GM18511 (cell line): ENCODE measurements around the gene CLEC1B.
"Not testable (repeated sequence)": the region's sequence is repeated elsewhere in the genome, so short reads cannot be mapped to it uniquely, and the experiment has no call there.

Experiments used
- ATAC-seq: cut with Tn5 transposase; IDR thresholded peaks from one replicate; pipeline ENCODE4 v1.9.1; 2021; ENCODE audit warnings: mild to moderate bottlenecking, moderate library complexity; ENCODE audit not compliant: unreplicated experiment

The CLEC1B gene

DNA sequence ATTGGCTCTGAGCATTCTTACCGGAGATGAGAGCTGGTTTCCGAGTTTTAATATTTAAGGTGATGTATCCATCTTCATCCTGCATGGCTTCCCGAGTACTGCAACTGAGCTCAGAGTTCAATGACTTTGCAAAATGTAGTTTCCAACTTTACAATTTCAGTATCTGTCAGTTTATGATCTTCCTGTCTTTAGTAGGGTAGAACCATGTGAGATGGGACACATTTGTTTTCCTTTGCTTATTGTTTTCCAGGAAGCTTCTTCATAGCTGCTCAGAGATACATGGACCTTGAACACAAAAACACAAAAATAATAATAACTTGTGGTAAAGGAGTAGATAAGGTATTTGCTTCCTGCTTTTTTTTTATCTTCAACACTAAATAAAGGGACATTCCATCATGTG lies at the start of gene CLEC1B:
Gene CLEC1B (minus strand): TSS at position 106 of the 400 bp plus-strand sequence. CDS start 21 bp downstream, at position 85.
- no peak for ATAC-seq

DNA sequence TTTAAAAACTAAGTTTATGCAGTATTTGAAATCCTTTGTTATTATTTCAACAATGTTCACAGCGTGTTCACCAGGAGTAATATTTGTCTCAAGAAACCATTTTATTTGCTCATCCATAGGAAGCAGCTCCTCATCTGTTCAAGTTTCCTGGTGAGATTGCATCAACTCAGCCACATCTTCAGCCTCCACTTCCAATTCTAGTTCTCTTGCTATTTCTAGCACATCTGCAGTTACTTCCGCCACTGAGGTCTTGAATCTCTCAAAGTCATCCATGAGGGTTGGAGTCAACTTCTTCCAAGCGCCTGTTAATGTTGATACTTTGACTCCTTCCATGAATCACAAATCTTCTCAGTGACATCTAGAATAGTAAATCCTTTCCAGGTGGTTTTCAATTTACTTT lies 49.6 kb upstream of the CLEC1B start:
- ATAC-seq, result no peak

- ATAC-seq, result no peak
Measured at GRCh38 chr12:10042167-10042566, 43.2 kb upstream of the CLEC1B start.

DNA sequence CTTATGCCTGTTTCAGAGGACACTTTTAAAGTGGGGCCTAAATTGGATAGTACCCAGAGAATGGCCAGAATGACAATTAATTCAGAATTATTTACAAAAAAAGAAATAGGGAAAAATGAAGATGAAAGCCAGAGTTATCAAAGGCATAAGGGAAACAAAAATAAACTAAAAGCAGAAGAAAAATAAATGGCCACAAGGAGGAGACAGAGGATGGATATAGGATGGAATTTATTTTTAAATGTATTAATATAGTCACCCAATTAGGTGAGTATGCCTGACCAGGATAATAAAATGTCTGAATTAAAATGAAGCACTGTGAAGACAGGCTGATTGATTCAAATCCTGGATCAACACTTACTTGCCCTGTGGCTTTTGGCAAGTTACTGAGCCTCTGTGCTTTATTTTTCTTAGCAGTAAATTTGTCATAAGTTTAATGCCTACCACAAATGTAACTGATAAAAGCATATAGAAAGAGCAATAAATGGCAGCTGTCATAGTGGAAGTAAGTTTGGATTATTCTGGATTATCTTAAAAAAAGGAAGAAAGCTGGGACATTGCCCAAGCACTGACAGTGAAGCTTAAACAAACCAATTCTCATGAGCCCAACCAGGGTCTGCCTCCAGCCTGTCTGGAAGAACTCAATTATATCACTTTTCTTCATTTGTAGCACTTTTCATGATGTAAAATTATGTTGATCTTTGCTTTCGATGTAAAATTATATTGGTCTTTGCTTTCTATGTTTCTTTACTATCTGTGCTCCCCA lies 35.0 kb upstream of the CLEC1B start:
- no peak for ATAC-seq

DNA sequence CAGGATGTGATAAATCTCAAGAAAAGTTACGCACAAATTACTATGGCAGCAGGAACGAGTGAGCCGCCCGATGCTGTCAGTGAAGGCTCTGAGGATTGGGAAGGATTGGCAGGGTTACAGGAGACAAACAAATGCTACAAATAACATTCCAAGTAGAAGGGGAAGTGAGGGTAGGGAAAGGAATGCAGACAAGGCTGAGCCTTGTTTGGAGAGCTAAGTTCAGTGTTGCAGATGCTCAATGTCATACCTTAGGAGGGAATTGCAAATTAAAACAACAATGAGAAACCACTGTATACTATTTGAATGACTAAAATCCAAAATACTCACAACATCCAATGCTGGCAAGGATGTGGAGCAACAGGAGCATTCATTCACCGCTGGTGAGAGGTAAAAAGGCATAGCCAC lies 32.9 kb upstream of the CLEC1B start:
- no peak for ATAC-seq

- ATAC-seq, result no peak
Measured at GRCh38 chr12:10031321-10031720, 32.4 kb upstream of the CLEC1B start.

DNA sequence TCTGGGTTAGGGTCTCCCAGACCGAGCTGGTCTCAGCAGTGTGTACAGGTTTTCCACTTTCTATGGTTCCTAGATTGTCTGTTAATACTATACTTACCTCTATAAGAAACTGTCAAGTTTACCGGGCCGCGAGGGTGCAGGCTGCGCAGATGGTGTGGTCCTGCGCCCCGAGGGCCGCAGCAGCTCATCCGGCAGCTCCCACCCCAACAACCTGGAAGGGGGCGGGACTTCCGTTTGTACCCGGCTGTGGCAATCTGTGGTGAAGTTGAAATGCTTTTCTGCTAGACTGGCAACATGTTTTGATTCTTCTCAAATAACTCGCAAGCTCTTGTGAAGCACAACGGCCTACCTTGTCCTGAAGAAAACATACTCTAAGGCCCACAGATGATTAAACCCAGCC lies 31.5 kb upstream of the CLEC1B start, which contains the start of gene CLEC9A:
Gene CLEC9A (plus strand): TSS at position 237 of the 400 bp plus-strand sequence. CDS start 22,006 bp downstream, outside the sequence.
- no peak for ATAC-seq

DNA sequence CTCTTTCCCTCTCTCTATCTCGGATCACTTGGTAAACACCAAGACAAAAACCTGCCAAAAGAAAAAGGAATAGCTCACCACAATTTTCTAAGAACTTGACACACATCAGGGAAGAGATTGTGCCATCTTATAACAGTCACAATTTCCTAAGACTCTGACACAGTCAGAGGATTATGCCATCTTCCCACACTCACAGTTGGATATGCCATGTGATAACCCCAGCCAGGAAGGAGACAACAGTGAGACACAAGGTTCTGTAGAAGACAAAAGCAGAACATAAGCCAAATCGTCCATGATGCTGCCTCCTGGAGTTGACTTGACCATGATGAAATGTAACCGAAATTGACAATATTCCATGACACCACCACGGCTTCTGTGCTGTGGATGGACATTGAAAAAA lies 28.8 kb upstream of the CLEC1B start:
- ATAC-seq, result no peak

DNA sequence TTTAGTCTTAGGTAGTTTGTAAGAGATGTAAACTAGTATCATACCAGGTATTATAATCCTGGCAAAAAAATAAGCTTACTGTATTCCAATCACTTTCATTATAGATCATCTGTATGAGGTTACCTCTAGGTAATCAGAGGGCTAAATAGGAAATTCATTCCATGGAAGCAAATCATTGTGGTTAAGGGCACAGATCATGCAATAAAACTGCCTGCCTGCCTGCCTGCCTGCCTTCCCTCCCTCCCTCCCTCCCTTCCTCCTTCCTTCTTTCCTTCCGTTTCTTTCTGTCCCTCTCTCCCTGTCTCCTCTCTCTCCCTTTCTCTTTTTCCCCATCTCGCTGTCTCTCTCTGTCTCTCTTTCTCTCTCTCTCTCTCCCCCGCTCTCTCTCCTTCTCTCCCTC lies 28.4 kb upstream of the CLEC1B start:
- ATAC-seq, result no peak

GRCh38 chr12:10026666-10027065 lies 27.7 kb upstream of the CLEC1B start:
- ATAC-seq, result not testable (repeated sequence)

DNA sequence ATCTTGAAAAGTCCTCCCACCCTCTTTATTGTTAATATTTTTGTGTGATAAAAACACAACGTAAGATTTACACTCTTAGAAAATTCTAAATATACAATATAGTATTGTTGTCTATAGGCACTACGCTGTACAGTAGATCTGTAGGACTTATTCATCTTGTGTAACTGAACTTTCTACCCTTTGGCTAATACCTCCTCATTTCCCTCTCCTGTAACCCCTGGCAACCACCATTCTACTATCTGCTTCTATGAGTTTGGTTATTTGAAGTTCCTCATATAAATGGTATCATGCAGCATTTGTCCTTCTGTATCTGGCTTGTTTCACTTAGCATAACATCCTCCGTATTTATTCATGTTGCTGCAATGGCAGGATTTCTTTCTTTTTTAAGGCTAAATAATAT lies 26.3 kb upstream of the CLEC1B start:
- ATAC-seq, result no peak

- no peak for ATAC-seq
Measured at GRCh38 chr12:10021342-10021741, 22.4 kb upstream of the CLEC1B start.

DNA sequence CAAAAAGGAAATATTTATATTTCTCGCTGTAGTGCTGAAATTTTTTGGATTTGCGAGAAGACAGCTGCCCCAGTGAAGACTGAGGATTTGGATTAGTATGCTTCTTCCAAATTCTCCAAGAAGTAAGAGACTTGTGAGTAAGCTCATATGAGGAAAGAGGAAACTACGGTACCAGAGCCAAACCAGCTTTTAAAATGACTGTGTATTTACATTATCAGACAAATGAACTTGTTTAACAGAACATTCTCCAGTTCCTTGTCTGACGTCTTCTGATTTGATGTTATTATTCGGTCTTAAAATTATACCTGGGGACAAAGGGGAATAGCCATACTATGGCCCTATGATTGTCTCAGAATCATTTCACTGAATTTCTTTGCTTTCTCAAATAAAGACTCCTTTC lies 19.5 kb upstream of the CLEC1B start:
- no peak for ATAC-seq

- ATAC-seq, result no peak
Measured at GRCh38 chr12:10016881-10017280, 18.0 kb upstream of the CLEC1B start.

DNA sequence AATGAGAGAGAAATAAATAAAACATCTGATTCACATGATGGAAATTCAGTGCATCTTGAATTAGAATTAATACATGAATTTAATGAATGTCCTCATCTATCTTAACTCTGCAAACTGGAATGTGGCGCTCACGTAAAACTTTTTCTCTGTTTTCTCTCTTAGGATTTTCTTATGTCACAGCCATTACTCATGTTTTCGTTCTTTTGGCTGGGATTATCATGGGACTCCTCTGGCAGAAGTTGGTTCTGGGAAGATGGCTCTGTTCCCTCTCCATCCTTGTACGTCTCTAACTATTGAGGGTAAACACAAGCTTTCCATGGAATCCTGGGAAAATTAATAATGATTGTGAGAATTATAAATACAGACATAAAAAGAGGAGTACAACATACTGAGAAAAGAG lies 16.5 kb upstream of the CLEC1B start:
- no peak for ATAC-seq

DNA sequence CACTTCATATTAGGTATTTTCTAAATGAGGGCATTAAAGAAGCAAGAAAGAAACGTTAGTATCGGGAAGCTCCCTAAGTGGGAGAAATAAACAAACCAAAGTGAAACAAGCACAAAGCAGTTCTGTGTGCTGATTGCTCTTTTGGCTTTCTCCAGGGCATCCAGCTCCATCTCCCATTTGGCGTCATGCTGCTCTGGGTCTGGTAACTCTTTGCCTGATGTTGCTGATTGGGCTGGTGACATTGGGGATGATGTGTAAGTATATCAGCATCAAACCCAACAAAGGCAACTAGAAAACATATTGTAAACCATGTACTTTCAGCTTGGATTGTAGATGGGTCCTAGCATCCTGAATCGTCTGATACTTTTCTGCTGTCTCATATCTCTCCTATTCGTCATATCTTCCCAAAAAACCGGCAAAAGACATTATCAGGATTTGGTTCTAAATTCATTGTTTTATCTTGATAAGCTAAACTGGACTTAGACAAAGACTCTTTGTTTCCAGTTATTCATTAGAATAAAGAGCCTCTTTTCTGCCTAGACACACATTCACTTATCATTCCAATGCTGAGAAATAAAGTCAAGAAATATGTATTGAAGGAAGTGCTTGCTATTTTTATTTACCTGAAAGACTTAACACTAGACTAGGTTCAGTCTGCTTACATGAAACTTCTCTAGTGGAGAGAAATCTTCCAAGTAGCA lies 13.9 kb upstream of the CLEC1B start:
- no peak for ATAC-seq

GRCh38 chr12:10001171-10001776 lies 2.4 kb upstream of the CLEC1B start:
- no peak for ATAC-seq

DNA sequence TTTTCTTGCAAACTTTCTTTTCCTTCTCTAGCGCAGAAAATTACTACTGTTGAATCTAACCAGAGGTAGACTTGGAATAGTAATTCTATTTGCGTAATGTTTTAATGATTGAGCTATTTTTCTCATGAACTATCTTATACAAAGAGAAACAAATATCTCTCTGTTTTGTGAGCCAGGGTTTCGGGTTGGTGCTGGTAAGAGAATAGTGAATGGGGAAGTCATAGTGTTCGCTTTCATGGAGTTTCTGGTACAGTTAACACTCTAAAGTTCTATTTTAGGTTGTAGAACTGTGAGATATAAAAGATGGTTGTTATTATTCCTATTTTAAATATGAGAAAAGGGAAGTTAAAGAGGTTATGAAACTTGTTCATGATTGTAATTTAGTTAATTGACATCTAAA lies 6.6 kb downstream of the CLEC1B start:
- ATAC-seq, result no peak

DNA sequence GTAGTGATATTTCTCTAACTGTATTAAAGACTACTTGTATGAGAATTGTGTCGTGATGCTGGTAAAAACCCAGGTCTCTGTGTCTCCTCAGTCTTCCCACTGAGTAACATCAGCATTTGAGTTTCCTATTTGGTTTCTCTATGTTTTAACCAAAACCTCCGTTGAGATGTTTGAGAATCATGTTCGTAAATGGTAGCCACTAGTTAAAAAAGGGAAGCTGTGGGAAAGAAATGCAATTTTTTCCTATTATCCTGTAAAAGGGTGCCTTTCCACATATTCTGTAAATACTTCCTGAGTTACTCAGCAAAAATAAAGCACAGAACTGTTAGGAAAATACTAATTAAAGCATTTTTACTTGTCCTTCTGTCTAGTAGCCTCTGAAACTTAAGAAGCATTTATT lies 7.0 kb downstream of the CLEC1B start:
- no peak for ATAC-seq

- no peak for ATAC-seq
Measured at GRCh38 chr12:9980126-9980525, 18.8 kb downstream of the CLEC1B start.

- ATAC-seq, result no peak
Measured at GRCh38 chr12:9977916-9978315, 21.0 kb downstream of the CLEC1B start.

GRCh38 chr12:9976626-9977025 lies 22.3 kb downstream of the CLEC1B start:
- not testable (repeated sequence) for ATAC-seq
